Measurements from ENCODE around the gene BEAN1.

Gene BEAN1

DNA sequence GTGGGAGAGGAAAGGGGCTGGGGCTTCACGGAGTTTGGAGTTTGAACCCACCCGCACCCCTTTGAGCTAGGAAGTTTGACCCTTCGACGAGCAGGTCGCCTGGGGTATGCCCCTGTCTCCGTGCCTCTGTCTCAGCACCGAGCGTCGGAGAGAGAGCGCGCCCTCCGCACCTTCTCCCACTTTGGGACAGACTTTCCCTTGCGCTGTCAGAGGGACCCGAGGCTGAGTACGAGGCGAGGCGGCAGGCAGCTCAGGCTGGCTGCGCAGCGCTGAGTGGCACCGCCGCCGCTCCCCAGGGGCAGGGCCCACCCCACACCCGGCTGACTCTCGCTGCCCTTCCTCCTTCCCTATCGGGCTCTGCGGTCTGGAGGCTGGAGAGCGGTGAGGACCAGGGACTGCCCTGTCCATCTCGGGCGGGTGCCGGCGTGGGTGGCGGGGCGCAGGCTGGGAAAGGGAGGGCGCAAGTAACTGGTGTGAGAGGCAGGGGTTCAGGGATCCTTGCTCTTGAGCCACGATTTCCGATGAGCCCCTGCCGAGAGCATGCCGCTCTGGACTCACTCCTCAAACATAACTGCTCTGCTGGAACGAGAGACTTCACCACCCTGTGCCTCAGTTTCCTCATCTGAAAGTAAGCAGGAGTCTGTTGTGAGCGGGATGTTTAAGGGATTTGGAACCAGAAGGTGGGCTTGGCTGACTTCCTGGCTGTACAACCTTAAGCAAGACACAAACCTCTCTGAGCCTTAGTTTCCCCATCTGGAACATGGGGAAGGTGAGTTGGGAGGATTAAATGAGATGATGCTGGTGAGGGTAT lies 981 bp downstream of the BEAN1 start:
- DNase-seq (ENCODE audit: low read depth): no peak
- peak overlapping the region; percentile 44 for H3K4me3 ChIP-seq (ENCODE audit: low read depth, low read length)
- TF ChIP-seq, protein P1, sequence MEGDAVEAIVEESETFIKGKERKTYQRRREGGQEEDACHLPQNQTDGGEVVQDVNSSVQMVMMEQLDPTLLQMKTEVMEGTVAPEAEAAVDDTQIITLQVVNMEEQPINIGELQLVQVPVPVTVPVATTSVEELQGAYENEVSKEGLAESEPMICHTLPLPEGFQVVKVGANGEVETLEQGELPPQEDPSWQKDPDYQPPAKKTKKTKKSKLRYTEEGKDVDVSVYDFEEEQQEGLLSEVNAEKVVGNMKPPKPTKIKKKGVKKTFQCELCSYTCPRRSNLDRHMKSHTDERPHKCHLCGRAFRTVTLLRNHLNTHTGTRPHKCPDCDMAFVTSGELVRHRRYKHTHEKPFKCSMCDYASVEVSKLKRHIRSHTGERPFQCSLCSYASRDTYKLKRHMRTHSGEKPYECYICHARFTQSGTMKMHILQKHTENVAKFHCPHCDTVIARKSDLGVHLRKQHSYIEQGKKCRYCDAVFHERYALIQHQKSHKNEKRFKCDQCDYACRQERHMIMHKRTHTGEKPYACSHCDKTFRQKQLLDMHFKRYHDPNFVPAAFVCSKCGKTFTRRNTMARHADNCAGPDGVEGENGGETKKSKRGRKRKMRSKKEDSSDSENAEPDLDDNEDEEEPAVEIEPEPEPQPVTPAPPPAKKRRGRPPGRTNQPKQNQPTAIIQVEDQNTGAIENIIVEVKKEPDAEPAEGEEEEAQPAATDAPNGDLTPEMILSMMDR (conservative IDR thresholded peaks at IDR 0.05; ENCODE audit: low read depth, low read length): no peak

DNA sequence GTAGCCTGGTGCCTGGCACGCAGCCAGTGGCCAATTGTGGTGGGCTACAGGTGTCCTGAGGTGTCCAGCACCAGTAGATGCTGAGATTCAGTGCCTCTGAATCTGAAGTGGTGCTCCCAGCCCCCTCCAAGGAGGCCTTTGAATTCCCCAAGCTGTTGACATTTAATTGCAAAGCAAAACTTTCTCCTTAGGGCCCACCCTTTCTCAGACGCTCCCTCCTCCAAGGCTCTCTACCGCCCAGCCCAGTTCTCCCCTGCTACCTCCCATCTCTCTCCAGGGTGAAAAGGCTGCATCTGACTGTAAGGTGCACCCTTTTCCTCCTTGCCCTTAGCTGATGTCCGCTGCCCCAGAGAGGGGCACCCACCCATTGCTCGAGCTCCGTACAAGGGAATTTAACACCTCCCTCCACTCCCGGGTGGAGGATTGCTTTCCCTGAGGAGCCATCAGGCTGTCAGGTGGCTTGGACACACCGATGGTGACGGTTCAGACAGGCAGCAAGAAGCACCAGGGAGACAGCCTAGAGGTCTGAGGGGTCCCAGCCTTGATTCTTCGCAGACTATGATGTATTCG lies 1.7 kb downstream of the BEAN1 start:
- TF ChIP-seq, protein P1 (conservative IDR thresholded peaks at IDR 0.05; ENCODE audit: low read depth, low read length): no peak
- DNase-seq (ENCODE audit: low read depth): no peak
- no peak overlapping the region for H3K4me3 ChIP-seq (ENCODE audit: low read depth, low read length)

DNA sequence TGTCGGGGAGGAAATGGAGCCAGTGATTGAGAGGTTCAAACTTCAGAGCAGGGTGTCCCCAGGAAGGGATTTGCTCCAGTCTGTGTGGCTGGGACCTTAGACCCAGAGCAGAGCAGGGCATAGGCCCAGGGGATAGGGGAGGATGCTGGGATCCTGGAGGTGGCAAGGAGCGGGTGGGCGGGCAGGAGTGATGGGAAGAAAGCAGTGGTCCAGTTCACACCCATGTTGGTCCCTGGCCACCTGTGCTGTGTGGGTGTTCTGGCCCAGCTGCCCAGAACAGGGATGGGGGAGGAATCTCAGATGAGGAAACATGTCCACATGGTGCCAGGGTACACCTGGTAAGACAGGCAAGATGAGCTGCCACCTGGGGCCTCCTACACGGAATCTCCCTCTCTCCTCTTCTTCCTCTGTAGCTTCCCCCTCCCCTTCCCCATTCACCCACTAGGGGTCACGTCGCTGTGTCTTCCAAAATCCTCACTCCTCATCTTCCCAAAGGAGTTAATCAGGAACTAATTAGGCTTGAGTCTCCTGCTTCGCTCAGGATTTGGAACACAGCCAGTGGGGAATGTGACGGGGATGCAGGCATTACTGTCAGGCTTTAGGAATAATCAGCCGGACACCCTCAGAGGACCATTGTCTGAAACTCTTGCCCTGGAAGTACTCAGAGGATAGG lies 2.3 kb downstream of the BEAN1 start:
- no peak overlapping the region for H3K4me3 ChIP-seq (ENCODE audit: low read depth, low read length)
- TF ChIP-seq, protein P1 (conservative IDR thresholded peaks at IDR 0.05; ENCODE audit: low read depth, low read length): peak; percentile 24

DNA sequence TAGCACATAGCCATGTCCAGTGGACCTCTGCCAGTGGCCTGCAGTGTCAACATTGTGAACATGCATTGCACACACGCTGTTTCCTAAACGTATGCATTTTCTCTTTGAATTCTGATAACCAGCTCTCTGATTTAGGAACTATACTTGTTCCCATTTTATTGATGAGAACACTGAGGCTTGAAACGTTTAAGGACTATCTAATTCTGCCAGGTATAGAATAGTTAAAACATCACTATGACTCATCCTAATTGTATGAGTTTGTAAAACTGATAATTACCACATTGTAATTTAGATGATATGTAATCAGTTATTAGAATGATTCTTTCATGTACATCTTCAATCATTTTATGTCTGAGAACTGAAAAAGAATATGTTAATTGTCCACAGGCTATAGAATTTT lies 3.1 kb downstream of the BEAN1 start:
- no peak for DNase-seq (ENCODE audit: low read depth)
- TF ChIP-seq, protein P1 (conservative IDR thresholded peaks at IDR 0.05; ENCODE audit: low read depth, low read length): no peak
- no peak overlapping the region for H3K4me3 ChIP-seq (ENCODE audit: low read depth, low read length)

More for the DNA sequence above, 2.3 kb downstream of the BEAN1 start:
- DNase-seq (ENCODE audit: low read depth): no peak

DNA sequence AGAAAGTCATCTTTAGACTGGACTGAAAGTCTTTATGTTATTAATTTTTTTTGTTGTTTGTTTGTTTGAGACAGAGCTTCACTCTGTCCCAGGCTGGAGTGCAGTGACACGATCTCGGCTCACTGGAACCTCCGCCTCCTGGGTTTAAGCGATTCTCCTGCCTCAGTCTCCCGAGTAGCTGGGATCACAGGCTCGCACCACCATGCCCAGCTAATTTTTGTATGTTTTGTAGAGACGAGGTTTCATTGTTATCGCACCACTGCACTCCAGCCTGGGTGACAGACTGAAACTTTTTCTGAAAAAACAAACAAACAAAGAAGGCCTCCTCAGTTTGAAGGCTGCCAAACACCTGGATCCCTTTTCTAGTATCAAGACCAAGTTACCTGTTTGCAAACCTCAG lies 4.7 kb downstream of the BEAN1 start:
- H3K4me3 ChIP-seq (ENCODE audit: low read depth, low read length): no peak overlapping the region
- DNase-seq (ENCODE audit: low read depth): no peak
- TF ChIP-seq, protein P1 (conservative IDR thresholded peaks at IDR 0.05; ENCODE audit: low read depth, low read length): no peak

DNA sequence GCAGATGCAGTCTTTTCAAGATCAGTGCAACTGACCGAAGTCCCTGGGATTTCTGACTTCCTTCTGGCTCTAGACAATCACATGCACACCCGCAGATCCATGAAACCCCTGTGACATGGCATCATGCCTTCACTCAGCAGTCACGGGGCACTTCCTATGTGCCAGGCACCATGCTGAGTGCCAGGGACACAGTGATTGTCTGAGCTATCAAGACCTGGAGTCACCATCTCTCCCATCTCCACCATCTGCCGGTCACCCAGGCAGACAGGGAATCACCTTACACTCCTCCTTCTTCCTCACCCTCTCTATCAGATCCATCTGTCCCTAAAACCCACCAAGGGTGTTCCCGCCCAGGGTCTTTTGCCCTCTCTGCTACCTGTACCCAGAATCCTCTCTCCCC lies 5.3 kb downstream of the BEAN1 start:
- TF ChIP-seq, protein P1 (conservative IDR thresholded peaks at IDR 0.05; ENCODE audit: low read depth, low read length): no peak
- no peak for DNase-seq (ENCODE audit: low read depth)
- no peak overlapping the region for H3K4me3 ChIP-seq (ENCODE audit: low read depth, low read length)
